Karpas-422 (cell line): ENCODE data around the gene LSM14B. TPM values are rescaled to one million over a fixed set of nuclear protein-coding genes. Genes with fewer than 3 reads are reported as not detected.

Experiments used
- total RNA-seq: library from RNA; depleted of rRNA; stranded (reverse); fragments of >200 nt; shearing (Covaris generic); gene quantifications from 2 replicates; pipeline ENCODE4 v1.2.3, GENCODE V29; 2014; ENCODE audit warnings: low replicate concordance; rRNA removed

LSM14B gene
- total RNA-seq, 1 experiment from 2014 or later, result 16.1 TPM

Other genes starting within 250 kb of the LSM14B start
- gene TAF4, start 56.6 kb upstream of the LSM14B start, total RNA-seq, result 19.5 and 19.7 TPM in 2 replicates
- gene PSMA7, start 20.9 kb downstream of the LSM14B start, total RNA-seq, result 181 and 259 TPM in 2 replicates
- gene SS18L1, start 21.3 kb downstream of the LSM14B start, total RNA-seq, result 12.3 and 13.1 TPM in 2 replicates
- 20.2 and 31.5 TPM in 2 replicates for gene MTG2, start 60.6 kb downstream of the LSM14B start, total RNA-seq
- not detected in 2 replicates for gene HRH3, start 97.8 kb downstream of the LSM14B start, total RNA-seq
- 19.1 and 22.6 TPM in 2 replicates for gene OSBPL2, start 116.0 kb downstream of the LSM14B start, total RNA-seq
- 53.5 and 109 TPM in 2 replicates for gene ADRM1, start 180.5 kb downstream of the LSM14B start, total RNA-seq
- 3.2 and 17.5 TPM in 2 replicates for gene LAMA5, start 244.8 kb downstream of the LSM14B start, total RNA-seq